PC-3 (cell line): ENCODE results near the gene ZNF334. TPM values are rescaled to one million over a fixed set of nuclear protein-coding genes. Genes with fewer than 3 reads are reported as not detected.

Experiments used
- ATAC-seq: fragments of 200-7000 bp; cut with Tn5 transposase; 2 replicates; pipeline ENCODE4 v1.9.1; 2020; ENCODE audit warnings: mild to moderate bottlenecking, moderate library complexity
- BruUV-seq: library from RNA; stranded (reverse); fragments of 400-500 nt; replicated peaks from 2 replicates; lab custom pipeline; 2021; lab: Mats Ljungman, UMichigan
- CTCF ChIA-PET: fragments of 300-600 bp; sonication (Branson Sonifier 250); formaldehyde crosslinking; loops from one replicate; lab custom pipeline; 2022; ENCODE audit warnings: antibody characterized with exemption; lab: Charles Lee
- POLR2A ChIA-PET: fragments of 300-600 bp; sonication (Branson Sonifier 250); formaldehyde crosslinking; loops from one replicate; lab custom pipeline; 2022; ENCODE audit warnings: antibody characterized with exemption; ENCODE audit not compliant: unreplicated experiment; lab: Charles Lee
- DNase-seq: peaks from one replicate; pipeline ENCODE4 v3.0.0-alpha.2; 2015
- H2AFZ ChIP-seq: fragments of 300-600 bp; sonication (generic); 2 replicates; pipeline ENCODE4 v1.6.0; 2016; ENCODE audit warnings: antibody characterized with exemption, low read length
- H3F3A ChIP-seq: fragments of 300-600 bp; sonication (generic); one replicate; pipeline ENCODE4 v1.6.0; 2017; ENCODE audit warnings: antibody characterized with exemption, low read length, control low read depth, mild to moderate bottlenecking; ENCODE audit not compliant: unreplicated experiment
- H3K27ac ChIP-seq: fragments of 300-600 bp; sonication (generic); 2 replicates; pipeline ENCODE4 v1.5.1; 2016; ENCODE audit warnings: mild to moderate bottlenecking, low read length
- H3K27me3 ChIP-seq: fragments of 300-600 bp; sonication (generic); 2 replicates; pipeline ENCODE4 v1.6.1; 2016; ENCODE audit warnings: low read length, mixed read lengths
- H3K36me3 ChIP-seq: fragments of 300-600 bp; sonication (generic); 2 replicates; pipeline ENCODE4 v1.6.1; 2016; ENCODE audit warnings: low read depth, mixed run types, low read length, mixed read lengths
- H3K4me1 ChIP-seq: fragments of 300-600 bp; sonication (generic); 2 replicates; pipeline ENCODE4 v1.5.1; 2016; ENCODE audit warnings: low read length; ENCODE audit not compliant: insufficient read depth
- H3K4me2 ChIP-seq: fragments of 300-600 bp; sonication (generic); 2 replicates; pipeline ENCODE4 v1.6.0; 2016; ENCODE audit warnings: low read length
- H3K4me3 ChIP-seq: fragments of 300-600 bp; sonication (generic); 2 replicates; pipeline ENCODE4 v1.5.1; 2016; ENCODE audit warnings: mild to moderate bottlenecking, low read length, mixed read lengths
- H3K79me2 ChIP-seq: fragments of 300-600 bp; sonication (generic); 2 replicates; pipeline ENCODE4 v1.6.1; 2017; ENCODE audit warnings: low read length, mixed read lengths
- H3K9ac ChIP-seq: fragments of 300-600 bp; sonication (generic); 2 replicates; pipeline ENCODE4 v1.6.0; 2016; ENCODE audit warnings: mild to moderate bottlenecking, low read length
- H3K9me2 ChIP-seq: fragments of 300-600 bp; sonication (generic); replicated peaks from 2 replicates; pipeline ENCODE4 v1.6.1; 2016; ENCODE audit warnings: mixed run types, low read length, mixed read lengths
- H3K9me3 ChIP-seq: fragments of 300-600 bp; sonication (generic); 2 replicates; pipeline ENCODE4 v1.6.1; 2016; ENCODE audit warnings: low read length, mixed read lengths
- H4K20me1 ChIP-seq: fragments of 300-600 bp; sonication (generic); 2 replicates; pipeline ENCODE4 v1.6.1; 2016; ENCODE audit warnings: low read length, mixed read lengths
- EZH2 ChIP-seq: fragments of 300-600 bp; sonication (generic); IDR thresholded peaks from one replicate; pipeline ENCODE4 v1.6.1; 2017; ENCODE audit warnings: antibody characterized with exemption, mild to moderate bottlenecking, low read length; ENCODE audit not compliant: unreplicated experiment
- EZH2phosphoT487 ChIP-seq: fragments of 300-600 bp; sonication (generic); IDR thresholded peaks from 2 replicates; pipeline ENCODE4 v1.6.1; 2018; ENCODE audit warnings: mild to moderate bottlenecking, antibody characterized with exemption, low read length, borderline replicate concordance
- intact Hi-C: fragments of 100-400 bp; cut with micrococcal nuclease; formaldehyde crosslinking; loops from 2 replicates; pipeline ENCODE4 v1.9.0; 2023
- total RNA-seq: library from RNA; depleted of rRNA; stranded (reverse); fragments of >200 nt; gene quantifications from 2 replicates; pipeline ENCODE4 v1.2.3, GENCODE V29; 2014
- TF ChIP-seq, protein P1 (sequence below): fragments of 300-600 bp; sonication (generic); conservative IDR thresholded peaks from 2 replicates; pipeline ENCODE4 v1.5.1; 2017; ENCODE audit warnings: antibody characterized with exemption, low read depth, mild to moderate bottlenecking, low read length

The ZNF334 gene
- total RNA-seq, 1 experiment from 2014 or later = 0.58 TPM

DNA sequence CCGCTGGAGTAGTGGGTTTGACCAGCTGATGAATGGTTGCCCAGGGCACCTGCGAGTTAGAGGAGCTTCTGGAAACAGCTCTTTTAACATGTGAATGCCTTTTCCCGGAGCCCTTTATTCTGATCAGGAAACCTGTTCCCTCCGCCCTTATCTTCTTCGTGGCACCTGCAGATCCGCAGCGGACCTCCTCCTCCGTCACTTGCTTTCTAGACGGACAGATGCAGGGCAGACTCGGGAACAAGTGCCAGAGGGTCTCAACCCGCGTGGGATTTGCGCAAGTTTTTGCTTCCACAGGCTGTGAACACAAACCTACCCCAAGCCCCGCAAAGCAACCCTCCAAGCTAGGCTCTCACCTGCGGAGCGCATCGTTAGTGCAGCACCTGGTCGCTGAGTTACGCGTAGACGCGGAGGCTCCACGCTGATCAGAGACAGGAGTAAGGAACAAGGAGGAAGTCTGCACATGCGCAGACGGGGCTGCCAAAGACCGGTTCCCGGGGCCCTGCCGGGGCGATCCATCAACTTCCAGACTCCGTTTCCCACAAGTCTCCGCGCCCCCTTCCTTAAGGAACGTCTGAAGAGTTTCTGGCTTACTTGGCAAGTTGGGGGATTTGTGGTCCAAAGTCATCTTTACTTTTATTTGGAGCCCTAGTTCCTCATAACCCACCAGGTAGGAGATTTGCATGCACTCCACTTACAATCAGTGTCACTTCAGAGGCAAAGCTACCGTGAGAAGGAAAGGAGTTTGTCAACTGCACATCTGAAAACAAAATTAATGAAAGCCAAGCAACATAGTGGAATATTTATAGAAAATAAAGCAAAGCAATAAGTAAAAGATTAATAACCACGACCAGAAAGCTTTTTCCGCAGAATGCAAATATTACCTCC lies 54.3 kb downstream of the ZNF334 start:
- ChIA-PET POLR2A (no interaction called here), CTCF (no interaction called here)
- ATAC-seq (no peak), DNase-seq (no peak)
- H3K27ac ChIP-seq = no peak overlapping the region
- no peak overlapping the region for H2AFZ ChIP-seq
- no peaks in the 10 kb centered on the region for H3K79me2 ChIP-seq
- no peaks in the 10 kb centered on the region for H3F3A ChIP-seq
- no peaks in the 10 kb centered on the region for H4K20me1 ChIP-seq
- H3K36me3 ChIP-seq = no peaks in the 10 kb centered on the region
- TF ChIP-seq, protein P1, sequence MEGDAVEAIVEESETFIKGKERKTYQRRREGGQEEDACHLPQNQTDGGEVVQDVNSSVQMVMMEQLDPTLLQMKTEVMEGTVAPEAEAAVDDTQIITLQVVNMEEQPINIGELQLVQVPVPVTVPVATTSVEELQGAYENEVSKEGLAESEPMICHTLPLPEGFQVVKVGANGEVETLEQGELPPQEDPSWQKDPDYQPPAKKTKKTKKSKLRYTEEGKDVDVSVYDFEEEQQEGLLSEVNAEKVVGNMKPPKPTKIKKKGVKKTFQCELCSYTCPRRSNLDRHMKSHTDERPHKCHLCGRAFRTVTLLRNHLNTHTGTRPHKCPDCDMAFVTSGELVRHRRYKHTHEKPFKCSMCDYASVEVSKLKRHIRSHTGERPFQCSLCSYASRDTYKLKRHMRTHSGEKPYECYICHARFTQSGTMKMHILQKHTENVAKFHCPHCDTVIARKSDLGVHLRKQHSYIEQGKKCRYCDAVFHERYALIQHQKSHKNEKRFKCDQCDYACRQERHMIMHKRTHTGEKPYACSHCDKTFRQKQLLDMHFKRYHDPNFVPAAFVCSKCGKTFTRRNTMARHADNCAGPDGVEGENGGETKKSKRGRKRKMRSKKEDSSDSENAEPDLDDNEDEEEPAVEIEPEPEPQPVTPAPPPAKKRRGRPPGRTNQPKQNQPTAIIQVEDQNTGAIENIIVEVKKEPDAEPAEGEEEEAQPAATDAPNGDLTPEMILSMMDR = no peak
- no peak for TF ChIP-seq EZH2
- TF ChIP-seq EZH2phosphoT487 = no peak
- H3K9ac ChIP-seq = no peak overlapping the region
- H3K4me3 ChIP-seq = no peak overlapping the region
- intact Hi-C loops = no loop called here
- H3K27me3 ChIP-seq = peaks cover 57% of the 10 kb centered on the region
- H3K4me2 ChIP-seq = no peak overlapping the region
- H3K9me3 ChIP-seq = peaks cover 34% of the 10 kb centered on the region
- BruUV-seq = no TSS peak
- H3K9me2 ChIP-seq = no peaks in the 10 kb centered on the region
- no peaks in the 10 kb centered on the region for H3K4me1 ChIP-seq

- H3K9me2 ChIP-seq = no peaks in the 10 kb centered on the region
- H3K4me1 ChIP-seq = no peaks in the 10 kb centered on the region
- POLR2A ChIA-PET = no interaction called here
- no peak overlapping the region for H3K4me2 ChIP-seq
- H3K27ac ChIP-seq = no peak overlapping the region
- no TSS peak for BruUV-seq
- H3K79me2 ChIP-seq = no peaks in the 10 kb centered on the region
- TF ChIP-seq EZH2phosphoT487 (no peak), EZH2 (no peak)
- TF ChIP-seq, protein P1 = no peak
- no peak overlapping the region for H2AFZ ChIP-seq
- H3K4me3 ChIP-seq = no peak overlapping the region
- no peak for ATAC-seq
- H3K9ac ChIP-seq = no peak overlapping the region
- peaks cover 42% of the 10 kb centered on the region for H3K27me3 ChIP-seq
- CTCF ChIA-PET = no interaction called here
- no peak for DNase-seq
- intact Hi-C loops = no loop called here
- H3F3A ChIP-seq = no peaks in the 10 kb centered on the region
- no peaks in the 10 kb centered on the region for H4K20me1 ChIP-seq
- no peaks in the 10 kb centered on the region for H3K36me3 ChIP-seq
- H3K9me3 ChIP-seq = peaks cover 34% of the 10 kb centered on the region
These were observed 56.9 kb downstream of the ZNF334 start for GRCh38 chr20:46456255-46457028.
